GM20000 (cell line): Measurements from ENCODE around the gene NDUFB6.

Experiments used
- DNase-seq: peaks from one replicate; pipeline ENCODE4 v3.0.0; 2012; ENCODE audit warnings: low spot score
- TF ChIP-seq, protein P1 (sequence below): IDR thresholded peaks from 2 replicates; pipeline ENCODE4 v1.5.1; 2012; ENCODE audit warnings: mild to moderate bottlenecking, control low read depth; ENCODE audit errors: extremely low read depth, missing control alignments

NDUFB6 gene

DNA sequence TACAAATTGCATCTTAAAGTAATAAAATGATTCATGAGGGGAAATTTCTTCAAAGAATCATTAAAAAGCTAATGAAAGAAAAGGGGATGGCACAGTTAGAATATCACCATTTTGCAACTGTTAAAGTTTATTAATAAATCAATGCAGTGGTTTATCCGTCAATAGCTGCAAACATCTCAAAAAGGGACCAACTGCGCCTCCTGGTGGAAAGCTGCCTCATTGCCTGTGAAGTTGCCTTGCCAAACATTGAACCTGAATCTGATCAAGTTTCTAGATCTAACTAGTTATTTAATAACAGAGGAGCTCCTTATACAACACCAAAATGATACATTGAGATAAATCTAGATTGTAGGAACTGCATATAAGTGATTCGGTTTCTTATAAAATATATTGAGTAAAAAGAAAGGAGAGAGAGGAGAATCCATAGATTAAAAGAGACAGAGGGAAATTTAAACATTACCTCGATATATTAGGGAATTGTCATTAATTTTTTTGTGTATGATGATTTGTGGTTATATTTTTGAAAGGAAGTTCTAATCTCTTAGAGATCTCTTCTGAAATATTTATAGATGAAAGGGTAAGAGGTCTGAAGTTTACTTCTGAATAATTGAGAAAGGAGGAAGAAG is 6.9 kb upstream of the NDUFB6 start:
- peak; percentile 51 for DNase-seq
- TF ChIP-seq, protein P1, sequence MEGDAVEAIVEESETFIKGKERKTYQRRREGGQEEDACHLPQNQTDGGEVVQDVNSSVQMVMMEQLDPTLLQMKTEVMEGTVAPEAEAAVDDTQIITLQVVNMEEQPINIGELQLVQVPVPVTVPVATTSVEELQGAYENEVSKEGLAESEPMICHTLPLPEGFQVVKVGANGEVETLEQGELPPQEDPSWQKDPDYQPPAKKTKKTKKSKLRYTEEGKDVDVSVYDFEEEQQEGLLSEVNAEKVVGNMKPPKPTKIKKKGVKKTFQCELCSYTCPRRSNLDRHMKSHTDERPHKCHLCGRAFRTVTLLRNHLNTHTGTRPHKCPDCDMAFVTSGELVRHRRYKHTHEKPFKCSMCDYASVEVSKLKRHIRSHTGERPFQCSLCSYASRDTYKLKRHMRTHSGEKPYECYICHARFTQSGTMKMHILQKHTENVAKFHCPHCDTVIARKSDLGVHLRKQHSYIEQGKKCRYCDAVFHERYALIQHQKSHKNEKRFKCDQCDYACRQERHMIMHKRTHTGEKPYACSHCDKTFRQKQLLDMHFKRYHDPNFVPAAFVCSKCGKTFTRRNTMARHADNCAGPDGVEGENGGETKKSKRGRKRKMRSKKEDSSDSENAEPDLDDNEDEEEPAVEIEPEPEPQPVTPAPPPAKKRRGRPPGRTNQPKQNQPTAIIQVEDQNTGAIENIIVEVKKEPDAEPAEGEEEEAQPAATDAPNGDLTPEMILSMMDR: peak; percentile 94

DNA sequence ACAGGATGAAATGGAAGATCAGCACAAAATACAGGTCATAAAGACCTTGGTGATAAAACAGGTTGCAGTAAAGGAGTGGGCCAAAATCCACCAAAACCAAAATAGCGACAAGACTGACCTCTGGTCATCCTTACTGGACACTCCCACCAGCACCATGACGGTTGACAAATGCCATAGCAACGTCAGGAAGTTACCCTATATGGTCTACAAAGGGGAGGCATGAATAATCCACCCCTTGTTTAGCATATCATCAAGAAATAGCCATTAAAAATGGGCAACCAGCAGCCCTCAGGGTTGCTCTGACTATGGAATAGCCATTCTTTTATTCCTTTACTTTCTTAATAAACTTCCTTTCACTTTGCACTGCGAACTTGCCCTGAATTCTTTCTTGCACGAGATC is 6.0 kb upstream of the NDUFB6 start:
- DNase-seq: no peak
- TF ChIP-seq, protein P1: no peak

DNA sequence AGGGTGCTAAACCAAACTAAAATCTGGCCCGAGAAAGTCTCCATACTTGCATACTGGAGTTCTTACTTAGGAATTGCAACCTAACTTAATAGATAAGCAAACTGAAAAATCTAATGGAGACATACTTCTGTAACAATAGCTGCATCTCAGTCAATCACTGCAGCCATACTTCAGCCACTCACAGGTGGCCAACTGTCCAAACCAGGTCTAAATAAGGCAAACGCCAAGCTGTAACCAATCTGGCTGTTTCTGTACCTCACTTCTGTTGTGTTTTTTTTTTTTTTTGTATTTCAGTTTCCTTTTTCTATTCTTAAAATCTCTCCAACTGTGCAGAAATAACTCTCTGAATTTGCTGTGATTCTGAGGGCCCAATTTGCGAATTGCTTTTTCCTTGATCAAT is 4.4 kb upstream of the NDUFB6 start:
- TF ChIP-seq, protein P1: no peak
- DNase-seq: no peak

DNA sequence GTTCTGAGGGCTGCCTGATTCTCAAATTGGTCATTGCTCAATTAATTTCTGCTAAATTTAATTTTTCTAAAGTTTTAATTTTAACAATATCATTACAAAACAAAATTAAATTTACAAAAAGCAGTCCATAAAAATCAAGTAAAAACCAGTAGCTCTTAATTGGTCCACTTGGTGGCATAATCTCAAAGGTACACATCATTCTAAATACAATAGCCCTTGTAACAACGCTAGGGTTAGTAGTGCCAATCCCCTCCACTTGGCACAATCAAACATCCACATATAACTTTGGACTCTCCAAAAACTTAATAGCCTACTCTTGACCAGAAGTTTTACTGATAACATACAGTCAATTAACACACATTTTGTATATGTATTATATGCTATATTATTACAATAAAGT is 1.9 kb upstream of the NDUFB6 start:
- TF ChIP-seq, protein P1: no peak
- no peak for DNase-seq

DNA sequence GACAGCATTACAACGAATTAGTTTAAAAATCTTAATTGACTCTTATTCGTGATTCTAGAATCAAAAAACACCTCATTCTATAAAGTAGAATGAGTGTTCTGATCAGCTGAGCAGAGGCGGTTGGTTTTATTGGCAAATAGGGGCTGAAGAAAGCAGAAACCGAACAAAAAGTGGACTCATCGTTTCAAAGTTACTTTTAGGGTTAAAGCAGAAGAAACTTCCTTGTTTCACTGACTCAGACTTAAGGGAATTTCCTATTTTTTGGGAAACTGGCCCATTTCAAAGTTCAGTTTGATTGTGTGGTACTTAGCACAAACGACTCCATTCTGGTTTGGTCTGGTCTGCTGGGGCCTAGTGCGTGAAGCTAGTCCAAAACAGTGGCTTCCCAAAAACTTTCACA is 862 bp upstream of the NDUFB6 start:
- no peak for DNase-seq
- TF ChIP-seq, protein P1: no peak

DNA sequence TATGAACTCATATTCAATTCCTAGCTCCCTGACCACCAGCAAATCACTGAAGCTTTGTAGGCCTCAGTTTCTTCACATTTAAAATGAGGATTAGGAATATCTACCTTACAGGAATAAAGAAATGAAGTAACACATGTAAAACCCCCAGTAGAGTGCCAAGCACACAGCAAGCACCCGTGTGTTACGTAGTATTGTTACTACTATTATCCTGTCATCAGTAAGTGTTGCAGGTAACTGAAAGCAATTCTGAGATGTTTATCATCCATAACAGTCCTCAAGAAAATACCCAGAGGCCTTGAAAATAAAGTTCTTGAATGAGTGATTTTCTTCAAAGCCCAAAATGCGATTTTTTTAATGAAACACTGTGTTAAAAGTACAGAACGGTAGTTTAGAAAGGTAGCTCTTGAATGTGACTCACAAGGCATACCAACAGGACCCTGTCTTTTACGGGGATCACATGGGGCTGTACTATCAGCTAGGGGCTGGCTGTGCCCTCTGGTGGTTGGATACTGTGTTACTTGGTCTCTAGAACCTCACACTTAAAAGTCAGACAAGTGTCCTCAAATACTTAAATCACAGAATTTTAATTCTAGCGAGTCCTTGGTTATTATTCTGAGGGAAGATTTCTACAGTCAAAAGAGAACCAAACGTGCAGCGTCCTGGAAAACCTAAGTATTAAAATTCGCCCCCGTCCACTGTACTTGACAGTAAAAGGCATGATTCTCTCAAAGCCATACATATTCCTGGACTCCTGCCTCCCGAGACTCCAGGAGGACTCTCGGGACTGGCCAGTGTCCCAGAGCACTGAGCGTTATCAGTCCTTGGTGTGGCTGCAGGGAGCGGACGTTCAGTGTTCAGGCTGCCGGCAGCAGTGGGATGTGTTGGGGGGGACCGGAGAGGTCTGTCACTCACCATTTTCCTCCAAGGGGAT is 725 bp downstream of the NDUFB6 start:
- DNase-seq: peak; percentile 77
- TF ChIP-seq, protein P1: peak; percentile 58

DNA sequence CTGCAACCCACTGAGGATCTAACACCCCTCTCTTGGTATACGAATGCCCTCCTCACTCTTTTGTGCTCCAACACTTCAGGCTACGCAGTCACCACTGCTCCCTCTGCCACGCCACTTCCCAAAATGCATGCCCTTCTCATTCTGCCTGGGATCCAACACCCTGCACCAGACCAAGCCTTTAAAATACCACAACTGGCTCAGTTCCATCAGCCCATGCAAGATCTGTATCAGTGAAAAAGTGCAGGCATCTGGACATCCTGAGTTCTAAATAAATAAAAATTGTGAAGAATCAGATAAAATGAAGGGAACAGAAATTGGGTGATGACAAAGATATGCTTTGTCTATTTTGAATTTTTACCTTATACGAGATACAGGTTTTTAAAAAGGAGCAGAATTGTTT is 2.7 kb downstream of the NDUFB6 start:
- no peak for DNase-seq
- TF ChIP-seq, protein P1: no peak
